K562 (cell line): Measurements from ENCODE around the gene LRMDA. TPM values are rescaled to one million over a fixed set of nuclear protein-coding genes. Genes with fewer than 3 reads are reported as not detected.

Source experiments
- ATAC-seq: fragments of 200-7000 bp; cut with Tn5 transposase; 3 replicates; pipeline ENCODE4 v1.9.1; 2020; ENCODE audit warnings: moderate library complexity
- BruUV-seq: library from RNA; stranded (reverse); fragments of 400-500 nt; replicated peaks from 2 replicates; lab custom pipeline; 2021; lab: Mats Ljungman, UMichigan
- CTCF ChIA-PET: fragments of 300-600 bp; formaldehyde crosslinking; extraction: SDS; loops from one replicate; lab custom pipeline; 2021; ENCODE audit warnings: low intra/inter-chr PET ratio; lab: Yijun Ruan, JAX
- POLR2A ChIA-PET: fragments of 300-600, 350-650 bp; sonication (Branson Sonifier 250); formaldehyde crosslinking; extraction: SDS; loops from one replicate; lab custom pipeline; 2021; ENCODE audit warnings: antibody characterized with exemption, inconsistent platforms; lab: Yijun Ruan, JAX
- DNase-seq, 4 experiments: peaks; one replicate each; pipeline versions ENCODE4 v3.0.0 to v3.0.0-alpha.2; 2011 to 2018; ENCODE audit warnings: low spot score in 3 of 4, mixed read lengths in 3 of 4; ENCODE audit errors: extremely low read depth in 1 of 4
- FAIRE-seq: peaks from 2 replicates; lab custom pipeline; 2011; peaks lifted over from hg19 to GRCh38; lab: Jason Lieb, UNC
- H2AFZ ChIP-seq: 2 replicates; pipeline ENCODE4 v1.6.0; 2011; ENCODE audit warnings: low read depth, low read length, control low read depth, inconsistent platforms
- H3K27ac ChIP-seq: fragments of 200-600 bp; 3 replicates; pipeline ENCODE4 v1.8.0; 2011; ENCODE audit warnings: low read depth, mild to moderate bottlenecking, control low read depth, inconsistent platforms, low read length, moderate library complexity, mixed read lengths; ENCODE audit errors: extremely low read depth
- H3K27me3 ChIP-seq, 2 experiments: fragments of 300-600 bp in 1 of 2; 2 replicates in 1 of 2; 3 replicates in 1 of 2; pipeline versions ENCODE4 v1.6.0 to v1.8.0; 2011; ENCODE audit warnings: inconsistent platforms in 2 of 2, low read length in 2 of 2, mild to moderate bottlenecking in 1 of 2, mixed read lengths in 1 of 2, moderate library complexity in 1 of 2; ENCODE audit not compliant: control insufficient read depth in 2 of 2, insufficient read depth in 2 of 2
- H3K36me3 ChIP-seq: fragments of 300-600 bp; 3 replicates; pipeline ENCODE4 v1.8.0; 2011; ENCODE audit warnings: mild to moderate bottlenecking, low read length, inconsistent platforms; ENCODE audit not compliant: control insufficient read depth, insufficient read depth
- H3K4me1 ChIP-seq, 2 experiments: fragments of 200-600 bp in 1 of 2; replicated peaks in 1 of 2; 2 replicates in 1 of 2; 3 replicates in 1 of 2; pipeline versions ENCODE4 v1.5.1 to v1.8.0; 2011; ENCODE audit warnings: inconsistent platforms in 2 of 2, low read length in 2 of 2, mild to moderate bottlenecking in 1 of 2, mixed read lengths in 1 of 2, moderate library complexity in 1 of 2; ENCODE audit not compliant: control insufficient read depth in 2 of 2, insufficient read depth in 2 of 2
- H3K4me2 ChIP-seq: 2 replicates; pipeline ENCODE4 v1.6.1; 2011; ENCODE audit warnings: low read length, control low read depth, inconsistent platforms, mixed read lengths; ENCODE audit not compliant: insufficient read depth
- H3K4me3 ChIP-seq: fragments of 200-600 bp; sonication (generic), shearing (Covaris generic); 2 replicates; pipeline ENCODE4 v1.5.1; 2016; ENCODE audit warnings: control low read depth, inconsistent platforms
- H3K79me2 ChIP-seq: fragments of 200-600 bp; 3 replicates; pipeline ENCODE4 v1.8.0; 2011; ENCODE audit warnings: low read length, inconsistent platforms; ENCODE audit not compliant: control insufficient read depth, insufficient read depth
- H3K9ac ChIP-seq, 2 experiments: 2 replicates each; pipeline versions ENCODE4 v1.6.0 to v1.6.1; 2011; ENCODE audit warnings: low read depth in 2 of 2, low read length in 2 of 2, control low read depth in 1 of 2, inconsistent platforms in 1 of 2, mild to moderate bottlenecking in 1 of 2, mixed read lengths in 1 of 2; ENCODE audit not compliant: insufficient read depth in 1 of 2
- H3K9me1 ChIP-seq: one replicate; pipeline ENCODE4 v1.6.0; 2011; ENCODE audit warnings: inconsistent platforms, mild to moderate bottlenecking, low read length, moderate library complexity; ENCODE audit not compliant: control insufficient read depth, insufficient read depth
- H3K9me3 ChIP-seq: replicated peaks from 2 replicates; pipeline ENCODE4 v1.5.1; 2011; ENCODE audit warnings: low read depth, low read length, inconsistent platforms; ENCODE audit not compliant: control insufficient read depth, insufficient read depth
- H4K20me1 ChIP-seq: replicated peaks from 2 replicates; pipeline ENCODE4 v1.6.1; 2011; ENCODE audit warnings: low read length, inconsistent platforms, mixed read lengths; ENCODE audit not compliant: control insufficient read depth, insufficient read depth
- HNRNPL ChIP-seq: fragments of 200-400 bp; formaldehyde crosslinking; IDR thresholded peaks from 2 replicates; pipeline ENCODE4 v1.6.1; 2017; ENCODE audit warnings: low read depth, mild to moderate bottlenecking, low read length
- MED1 ChIP-seq: sonication (generic); formaldehyde crosslinking; IDR thresholded peaks from 2 replicates; pipeline ENCODE4 v1.8.1; 2023; ENCODE audit warnings: missing genetic modification reagents, borderline replicate concordance
- MITF ChIP-seq: IDR thresholded peaks from 2 replicates; pipeline ENCODE4 v1.6.1; 2014; ENCODE audit warnings: antibody characterized with exemption
- MYBL2 ChIP-seq, 2 experiments: fragments of 450-650 bp in 1 of 2; sonication (generic) in 1 of 2; formaldehyde crosslinking in 1 of 2; IDR thresholded peaks; 2 replicates each; pipeline versions ENCODE4 v1.6.1 to v1.8.1; 2017 to 2022; ENCODE audit warnings: borderline replicate concordance in 1 of 2, inconsistent platforms in 1 of 2, low read depth in 1 of 2, mild to moderate bottlenecking in 1 of 2, missing genetic modification reagents in 1 of 2, moderate library complexity in 1 of 2
- MYNN ChIP-seq, 2 experiments: sonication (generic); formaldehyde crosslinking in 1 of 2; IDR thresholded peaks; 2 replicates each; pipeline versions ENCODE4 v1.5.0 to v1.6.1; 2016 to 2020; ENCODE audit warnings: antibody characterized with exemption in 1 of 2, missing genetic modification reagents in 1 of 2
- SMC3 ChIP-seq: conservative IDR thresholded peaks from 2 replicates; pipeline ENCODE4 v1.6.1; 2011; ENCODE audit warnings: low read depth, low read length, improper control_type of control experiment; ENCODE audit not compliant: insufficient read depth
- TRIM25 ChIP-seq: fragments of 450-650 bp; IDR thresholded peaks from 2 replicates; pipeline ENCODE4 v1.7.0; 2016; ENCODE audit warnings: borderline replicate concordance
- USF1 ChIP-seq: sonication (generic); formaldehyde crosslinking; IDR thresholded peaks from 2 replicates; pipeline ENCODE4 v1.9.0; 2022; ENCODE audit warnings: mild to moderate bottlenecking, missing genetic modification reagents
- ZFP36 ChIP-seq: fragments of 150-350 bp; IDR thresholded peaks from 2 replicates; pipeline ENCODE4 v1.6.1; 2018; ENCODE audit warnings: low read length, low read depth; ENCODE audit not compliant: partially characterized antibody
- ZKSCAN8 ChIP-seq: fragments of 200-800 bp; sonication (Bioruptor generic); IDR thresholded peaks from 2 replicates; pipeline ENCODE4 v1.6.1; 2016; ENCODE audit warnings: missing genetic modification characterization, missing compliant biosample characterization
- ZNF146 ChIP-seq: IDR thresholded peaks from one replicate; pipeline ENCODE4 v1.6.1; 2018; ENCODE audit warnings: missing compliant biosample characterization; ENCODE audit not compliant: unreplicated experiment
- ZNF232 ChIP-seq: sonication (generic); formaldehyde crosslinking; IDR thresholded peaks from 2 replicates; pipeline ENCODE4 v1.8.0; 2022; ENCODE audit warnings: mild to moderate bottlenecking, missing genetic modification reagents
- ZNF274 ChIP-seq: IDR thresholded peaks from 2 replicates; pipeline ENCODE4 v1.6.1; 2011; ENCODE audit warnings: low read depth, mild to moderate bottlenecking, low read length, moderate library complexity, borderline replicate concordance
- ZNF280A ChIP-seq: fragments of 450-650 bp; IDR thresholded peaks from 2 replicates; pipeline ENCODE4 v1.6.1; 2018; ENCODE audit warnings: mild to moderate bottlenecking, low read depth; ENCODE audit not compliant: partially characterized antibody
- ZNF583 ChIP-seq: fragments of 250-450 bp; sonication (Bioruptor Pico); IDR thresholded peaks from 2 replicates; pipeline ENCODE4 v1.4.0; 2020
- WGBS: fragments of 100-300 bp; shearing (Covaris generic); methylation state at CpG from one replicate; pipeline ENCODE4 v1.1.6; 2016; ENCODE audit warnings: low coverage, mixed read lengths; ENCODE audit not compliant: insufficient coverage; ENCODE audit errors: missing lambda C conversion rate; 5-methylcytosine and 5-hydroxymethylcytosine counted together
- in situ Hi-C: fragments of 300-500 bp; cut with MboI; formaldehyde crosslinking; loops from 4 replicates; pipeline ENCODE4 v1.15.0; 2018; ENCODE audit warnings: inconsistent platforms, mixed read lengths
- intact Hi-C: fragments of 100-400 bp; cut with micrococcal nuclease; formaldehyde crosslinking; loops from 2 replicates; pipeline ENCODE4 v1.14.2; 2022
- polyA plus RNA-seq, 8 experiments: library from polyadenylated mRNA; depleted of rRNA in 4 of 8; stranded (reverse) in 5 of 8; unstranded in 3 of 8; fragments of >200 nt; fragmentation: Nextera tagmentation in 2 of 8; fragmentation: Illumina TruSeq in 1 of 8; extraction: Ambion mirVana in 2 of 8; extraction: Trizol in 1 of 8; gene quantifications; 2 replicates each; pipeline versions ENCODE4 v1.2.1 to v1.2.3, GENCODE V29; 2011 to 2014; ENCODE audit warnings: inconsistent platforms in 1 of 8, missing spikeins in 1 of 8
- total RNA-seq, 7 experiments: library from RNA; depleted of rRNA in 6 of 7; stranded (reverse); fragments of >200 nt in 6 of 7; fragmentation: Illumina TruSeq in 2 of 7; extraction: Trizol in 2 of 7; gene quantifications; 2 replicates each; pipeline versions ENCODE4 v1.2.1 to v1.2.3, GENCODE V29; 2011 to 2021; ENCODE audit warnings: low replicate concordance in 1 of 7

Gene LRMDA
- total and polyA plus RNA-seq, 9 of the 15 experiments (the other 6 are each of a cell fraction or from before 2014, with no cell fraction given): 0.25 TPM; not detected in 8

GRCh38 chr10:76115471-76116155 is 684.2 kb downstream of the LRMDA start:
- Histone ChIP-seq H3K9ac (no peak overlapping the region), H2AFZ (no peak overlapping the region), H3K27ac (no peak overlapping the region), H3K9me3 (no peaks in the 10 kb centered on the region), H3K36me3 (no peaks in the 10 kb centered on the region), H3K9me1 (no peaks in the 10 kb centered on the region), H3K4me3 (no peak overlapping the region), H3K27me3 (peaks cover 0 to 4% of the 10 kb centered on the region in 2 experiments; a peak in 1 of 5 replicates), H3K79me2 (no peaks in the 10 kb centered on the region), H4K20me1 (no peaks in the 10 kb centered on the region), H3K4me1 (peaks cover 0 to 6% of the 10 kb centered on the region in 2 experiments; a peak in 1 of 5 replicates), H3K4me2 (no peak overlapping the region)
- no peak for DNase-seq
- in situ Hi-C loops: no loop called here
- ChIA-PET CTCF (no interaction called here), POLR2A (interaction anchor here (1.3 kb wide), 1 partner anchor 9 kb away, joined by 5 read pairs; no protein-coding TSS in a partner anchor)
- BruUV-seq: no TSS peak
- no peak for ATAC-seq
- under 1% methylated on average over 11 of the region's 11 CpGs for WGBS
- TF ChIP-seq ZNF232 (CRISPR knock-in tag) (no peak), ZFP36 (no peak), MED1 (CRISPR knock-in tag) (no peak), HNRNPL (no peak), ZNF146 (CRISPR knock-in tag) (no peak), ZNF583 (CRISPR knock-in tag) (no peak), SMC3 (no peak), ZKSCAN8 (CRISPR knock-in tag) (no peak), USF1 (CRISPR knock-in tag) (no peak), MYNN (IDR thresholded peaks at IDR 0.05) (no peak), MYNN (CRISPR knock-in tag; IDR thresholded peaks at IDR 0.05) (no peak), MITF (no peak), MYBL2 (IDR thresholded peaks at IDR 0.05; ENCODE audit: low read depth) (no peak), MYBL2 (CRISPR knock-in tag; IDR thresholded peaks at IDR 0.05; ENCODE audit: borderline replicate concordance) (no peak), ZNF274 (no peak), ZNF280A (no peak), TRIM25 (no peak)
- FAIRE-seq: no peak
- intact Hi-C loops: no loop called here
